GM19455 (cell line): ENCODE data around the gene DHRS13.
A peak's percentile ranks its signal among the peaks of the same experiment; 100 is the strongest.
"Not testable (repeated sequence)": the region's sequence is repeated elsewhere in the genome, so short reads cannot be mapped to it uniquely, and the experiment has no call there.

ENCODE experiments used
- ATAC-seq: cut with Tn5 transposase; IDR thresholded peaks from one replicate; pipeline ENCODE4 v1.9.1; 2021; ENCODE audit not compliant: unreplicated experiment

Gene DHRS13

GRCh38 chr17:28861393-28862203 is 41.3 kb downstream of the DHRS13 start:
- no peak for ATAC-seq

DNA sequence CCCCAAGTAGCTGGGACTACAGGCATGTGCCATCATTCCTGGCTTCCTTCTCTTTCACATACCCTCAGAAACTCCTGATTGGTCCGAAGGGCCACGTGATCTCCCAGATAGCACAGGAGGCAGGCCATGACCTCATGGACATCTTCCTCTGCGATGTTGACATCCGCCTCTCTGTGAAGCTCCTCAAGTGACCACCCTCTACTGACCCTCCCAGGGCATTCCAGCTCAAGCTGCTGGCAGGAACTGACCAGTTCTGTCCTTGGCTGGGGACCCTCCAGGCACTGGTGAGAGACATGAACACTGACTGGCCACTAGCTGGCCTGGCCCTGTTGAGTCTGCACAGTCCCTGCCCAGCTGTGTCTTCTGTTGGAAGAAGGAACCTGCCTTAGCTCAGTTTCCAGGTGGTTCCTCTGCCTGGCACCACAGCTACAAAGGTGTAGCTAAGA is 42.5 kb downstream of the DHRS13 start:
- no peak for ATAC-seq

DNA sequence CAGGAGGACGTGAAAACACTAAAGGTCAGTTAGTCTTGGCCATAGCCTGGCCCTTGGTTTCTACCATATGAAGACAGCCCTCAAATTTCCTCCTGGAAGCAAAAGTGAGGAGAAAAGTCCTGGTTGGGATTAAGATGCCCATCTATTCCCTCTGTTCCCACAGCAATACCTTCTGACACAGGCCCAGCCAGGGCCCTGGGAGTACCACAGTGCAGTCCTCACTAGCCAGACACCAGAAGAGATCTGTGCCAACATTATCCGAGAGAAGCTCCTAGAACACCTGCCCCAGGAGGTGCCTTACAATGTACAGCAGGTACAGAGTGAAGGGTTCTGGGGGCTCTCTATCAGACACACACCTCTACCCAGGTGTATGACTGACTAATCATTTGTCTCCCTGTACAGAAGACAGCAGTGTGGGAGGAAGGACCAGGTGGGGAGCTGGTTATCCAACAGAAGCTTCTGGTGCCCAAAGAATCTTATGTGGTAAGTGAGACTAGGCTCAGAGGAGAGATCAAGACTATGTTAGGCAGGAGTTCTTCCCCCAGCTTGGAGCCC is 44.0 kb downstream of the DHRS13 start:
- no peak for ATAC-seq

DNA sequence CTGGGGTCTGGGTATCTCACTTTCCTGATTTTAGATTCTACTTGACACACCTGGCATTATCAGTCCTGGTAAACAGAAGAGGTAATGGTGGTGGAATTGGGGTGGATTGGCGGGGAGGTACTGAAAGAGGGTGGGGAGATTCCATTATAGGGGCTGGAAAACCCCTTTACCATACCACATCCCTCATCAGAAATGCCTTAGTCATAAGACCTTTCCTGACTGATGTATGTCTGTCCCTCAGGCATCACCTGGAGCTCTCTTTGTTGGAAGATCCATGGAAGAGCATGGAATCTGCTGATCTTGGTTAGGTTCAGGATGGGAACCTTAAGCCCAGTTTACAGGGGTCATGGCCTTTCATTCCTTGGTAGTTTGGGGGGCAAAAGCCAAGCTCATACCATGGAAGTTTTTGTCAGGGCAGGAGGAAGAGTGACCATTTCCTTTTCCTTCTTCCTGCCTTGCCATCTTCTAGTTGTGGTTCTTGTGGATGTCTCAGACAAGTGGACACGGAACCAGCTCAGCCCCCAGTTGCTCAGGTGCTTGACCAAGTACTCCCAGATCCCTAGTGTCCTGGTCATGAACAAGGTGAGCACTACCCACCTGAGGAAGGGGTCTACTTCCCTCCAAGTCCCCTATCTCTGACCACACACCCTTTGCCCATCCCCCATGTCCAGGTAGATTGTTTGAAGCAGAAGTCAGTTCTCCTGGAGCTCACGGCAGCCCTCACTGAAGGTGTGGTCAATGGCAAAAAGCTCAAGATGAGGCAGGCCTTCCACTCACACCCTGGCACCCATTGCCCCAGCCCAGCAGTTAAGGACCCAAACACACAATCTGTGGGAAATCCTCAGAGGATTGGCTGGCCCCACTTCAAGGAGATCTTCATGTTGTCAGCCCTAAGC is 44.7 kb downstream of the DHRS13 start:
- ATAC-seq, result no peak

- no peak for ATAC-seq
These were observed 46.8 kb downstream of the DHRS13 start for GRCh38 chr17:28856028-28856574.

DNA sequence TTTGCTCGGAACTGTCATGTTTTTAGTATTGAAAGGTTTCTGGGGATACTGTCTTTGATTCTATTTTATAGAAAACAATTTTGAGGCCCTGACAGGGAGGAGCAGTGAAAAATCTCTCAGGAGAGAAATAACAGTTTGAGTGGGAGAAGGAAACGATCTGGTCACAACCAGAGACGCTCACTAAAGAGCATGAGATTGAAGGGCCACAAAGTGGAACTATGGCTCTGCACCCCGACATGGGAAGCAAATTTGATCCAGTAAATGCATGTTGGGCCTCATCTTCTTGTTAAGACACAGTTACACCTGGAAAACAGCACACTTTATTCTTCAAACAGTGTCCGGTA is 47.6 kb downstream of the DHRS13 start:
- ATAC-seq, result no peak

DNA sequence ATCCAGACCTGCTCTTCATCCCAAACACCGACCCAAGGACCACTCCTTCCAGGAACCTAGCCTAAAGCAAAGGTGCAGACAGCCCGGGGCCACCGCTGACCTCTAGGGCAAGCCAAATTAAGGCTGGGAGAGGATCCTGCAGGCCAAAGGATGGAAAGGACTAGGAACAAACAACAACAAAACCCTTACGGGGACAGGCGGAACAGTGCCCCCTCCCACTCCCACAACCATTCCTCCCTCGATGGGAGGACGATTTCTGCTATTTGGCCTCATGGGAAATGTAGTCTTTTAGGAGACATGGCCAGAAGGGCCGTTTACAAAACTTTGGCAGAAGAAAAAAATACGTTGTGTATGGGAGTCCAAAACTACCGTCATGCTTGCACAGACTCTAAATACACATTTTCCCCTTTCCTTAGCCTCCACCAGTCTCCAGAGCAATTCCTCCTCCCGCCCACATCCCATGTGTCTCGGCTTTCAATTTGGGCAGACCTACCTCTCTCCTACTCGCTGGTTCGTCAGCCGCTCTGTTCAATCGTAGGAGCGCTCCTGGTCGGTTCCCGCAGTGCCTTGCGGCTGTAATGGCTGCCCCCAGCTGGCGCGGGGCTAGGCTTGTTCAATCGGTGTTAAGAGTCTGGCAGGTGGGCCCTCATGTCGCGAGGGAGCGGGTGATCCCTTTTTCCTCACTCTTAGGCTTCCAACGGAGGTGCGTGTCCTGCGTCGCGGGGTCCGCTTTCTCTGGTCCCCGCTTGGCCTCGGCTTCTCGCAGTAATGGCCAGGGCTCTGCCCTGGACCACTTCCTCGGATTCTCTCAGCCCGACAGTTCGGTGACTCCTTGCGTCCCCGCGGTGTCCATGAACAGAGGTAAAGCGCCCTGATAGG is 48.2 kb downstream of the DHRS13 start, which contains the start of gene ERAL1:
Gene ERAL1 (plus strand): TSS at position 560 of the 879 bp plus-strand sequence. CDS start 19 bp downstream, at position 579.
- peak; percentile 85 for ATAC-seq

DNA sequence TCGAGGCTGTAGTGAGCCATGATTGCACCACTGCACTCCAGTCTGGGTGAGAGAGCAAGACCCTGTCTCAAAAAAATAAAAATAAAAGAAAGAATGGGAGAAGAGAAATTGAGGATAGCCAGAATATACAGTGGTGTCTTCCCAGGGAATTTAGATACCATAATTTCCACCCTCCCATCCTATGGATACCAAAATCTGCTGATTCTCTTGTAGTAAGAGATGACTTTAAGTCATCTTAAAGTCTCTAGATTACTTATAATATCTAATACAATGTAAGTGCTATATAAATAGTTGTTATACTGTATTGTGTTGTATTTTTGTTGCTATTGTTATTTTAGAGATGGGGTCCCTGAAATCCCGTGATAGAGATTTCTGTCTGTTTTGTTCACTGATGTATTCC is 49.6 kb downstream of the DHRS13 start:
- ATAC-seq, result no peak

GRCh38 chr17:28849281-28849680 is 53.6 kb downstream of the DHRS13 start:
- ATAC-seq, result no peak

DNA sequence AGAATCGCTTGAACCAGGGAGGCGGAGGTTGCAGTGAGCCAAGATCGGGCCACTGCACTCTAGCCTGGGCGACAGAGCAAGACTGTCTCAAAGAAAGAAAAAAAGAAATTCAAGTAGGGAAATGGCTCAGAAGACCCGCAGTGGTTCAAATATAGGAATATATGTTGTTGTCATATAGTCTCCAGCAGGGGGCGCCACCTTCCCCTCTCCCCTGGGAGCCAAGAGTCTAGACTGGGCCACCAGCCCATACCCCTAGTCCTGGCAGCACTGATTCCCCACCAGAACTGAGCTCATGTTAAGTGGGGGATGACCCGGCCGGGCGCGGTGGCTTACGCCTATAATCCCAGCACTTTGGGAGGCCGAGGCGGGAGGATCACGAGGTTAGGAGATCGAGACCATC is 54.2 kb downstream of the DHRS13 start:
- ATAC-seq, result not testable (repeated sequence)
